Thyroid gland (tissue), 4 donors: ENCODE measurements around the gene RBBP6. TPM values are rescaled to one million over a fixed set of nuclear protein-coding genes. Genes with fewer than 3 reads are reported as not detected.
"Not testable (repeated sequence)": the region's sequence is repeated elsewhere in the genome, so short reads cannot be mapped to it uniquely, and the experiment has no call there.

Source experiments
- DNase-seq, 2 donors: peaks; one replicate each; pipeline ENCODE4 v3.0.0-alpha.2; 2019
- H3K27ac ChIP-seq, 3 donors: fragments of 200-600 bp; sonication (generic); 1 replicate in 2 of 3; 2 replicates in 1 of 3; pipeline ENCODE4 v1.5.1; 2016 to 2019; ENCODE audit warnings: mild to moderate bottlenecking in 1 of 3, moderate library complexity in 1 of 3
- H3K27me3 ChIP-seq: fragments of 200-600 bp; sonication (generic); one replicate; pipeline ENCODE4 v1.5.1; 2019
- H3K36me3 ChIP-seq, 2 donors: fragments of 200-600 bp; sonication (generic); one replicate each; pipeline ENCODE4 v1.5.1; 2016 to 2019
- H3K4me1 ChIP-seq, 2 donors: fragments of 200-600 bp; sonication (generic); one replicate each; pipeline ENCODE4 v1.5.1; 2017 to 2019
- H3K4me3 ChIP-seq, 3 donors: fragments of 200-600 bp; sonication (generic); replicated peaks in 1 of 3; 1 replicate in 2 of 3; 2 replicates in 1 of 3; pipeline ENCODE4 v1.5.1; 2016; ENCODE audit warnings: mild to moderate bottlenecking in 1 of 3
- H3K9me3 ChIP-seq: fragments of 200-600 bp; sonication (generic); one replicate; pipeline ENCODE4 v1.5.1; 2017
- POLR2A ChIP-seq, 2 donors: fragments of 450-650 bp; IDR thresholded peaks; one replicate each; pipeline ENCODE4 v1.6.1; 2017; ENCODE audit warnings: antibody characterized with exemption in 2 of 2, mild to moderate bottlenecking in 2 of 2, moderate library complexity in 1 of 2
- WGBS, 2 donors: methylation state at CpG; one replicate each; pipeline ENCODE4 v1.1.5; 2017; 5-methylcytosine and 5-hydroxymethylcytosine counted together
- intact Hi-C: fragments of 100-400 bp; cut with DNase I; formaldehyde crosslinking; loops from one replicate; pipeline ENCODE4 v1.15.1; 2023
- total RNA-seq, 4 donors: library from RNA; depleted of rRNA; stranded (reverse); fragments of >200 nt; gene quantifications; one replicate each; pipeline ENCODE4 v1.2.3, GENCODE V29; 2016
- TF ChIP-seq, protein P1 (sequence below), 6 experiments: fragments of 200-600 bp in 3 of 6; fragments of 450-650 bp in 3 of 6; sonication (generic) in 3 of 6; IDR thresholded peaks; one replicate each; pipeline ENCODE4 v1.5.1; 2016 to 2019; ENCODE audit warnings: antibody characterized with exemption in 6 of 6, mild to moderate bottlenecking in 2 of 6, inconsistent platforms in 1 of 6, moderate library complexity in 1 of 6

RBBP6 gene
- total RNA-seq, 4 donors from 2014 or later: 78.9 to 120 (median 84.5) TPM

DNA sequence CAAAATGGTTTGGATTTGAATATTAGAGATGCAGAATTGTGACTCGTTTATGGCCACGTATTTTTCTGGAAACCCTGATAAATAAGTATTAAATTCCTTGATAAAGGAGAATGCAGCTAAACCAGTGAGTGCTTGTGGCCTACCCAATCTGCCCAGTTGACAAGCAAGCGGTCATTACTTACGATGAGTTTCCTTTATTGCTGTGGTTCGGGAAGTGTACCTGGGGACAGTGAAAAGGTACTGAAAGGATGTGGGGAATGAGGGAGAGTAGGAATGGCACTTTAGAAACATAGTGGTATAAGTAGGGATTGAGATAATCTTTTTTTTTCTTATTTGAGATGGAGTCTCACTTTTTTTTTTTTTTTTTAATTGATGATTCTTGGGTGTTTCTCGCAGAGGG is 33.8 kb downstream of the RBBP6 start:
- intact Hi-C loops: no loop called here
- Histone ChIP-seq H3K9me3 (no peaks in the 10 kb centered on the region), H3K4me1 (no peaks in the 10 kb centered on the region), H3K27ac (no peak overlapping the region), H3K4me3 (no peak overlapping the region), H3K27me3 (no peaks in the 10 kb centered on the region), H3K36me3 (peaks cover 32 to 43% of the 10 kb centered on the region in 2 donors)
- WGBS, 2 donors: 96 to 97% methylated on average over 6 of the region's 6 CpGs
- TF ChIP-seq, protein P1, sequence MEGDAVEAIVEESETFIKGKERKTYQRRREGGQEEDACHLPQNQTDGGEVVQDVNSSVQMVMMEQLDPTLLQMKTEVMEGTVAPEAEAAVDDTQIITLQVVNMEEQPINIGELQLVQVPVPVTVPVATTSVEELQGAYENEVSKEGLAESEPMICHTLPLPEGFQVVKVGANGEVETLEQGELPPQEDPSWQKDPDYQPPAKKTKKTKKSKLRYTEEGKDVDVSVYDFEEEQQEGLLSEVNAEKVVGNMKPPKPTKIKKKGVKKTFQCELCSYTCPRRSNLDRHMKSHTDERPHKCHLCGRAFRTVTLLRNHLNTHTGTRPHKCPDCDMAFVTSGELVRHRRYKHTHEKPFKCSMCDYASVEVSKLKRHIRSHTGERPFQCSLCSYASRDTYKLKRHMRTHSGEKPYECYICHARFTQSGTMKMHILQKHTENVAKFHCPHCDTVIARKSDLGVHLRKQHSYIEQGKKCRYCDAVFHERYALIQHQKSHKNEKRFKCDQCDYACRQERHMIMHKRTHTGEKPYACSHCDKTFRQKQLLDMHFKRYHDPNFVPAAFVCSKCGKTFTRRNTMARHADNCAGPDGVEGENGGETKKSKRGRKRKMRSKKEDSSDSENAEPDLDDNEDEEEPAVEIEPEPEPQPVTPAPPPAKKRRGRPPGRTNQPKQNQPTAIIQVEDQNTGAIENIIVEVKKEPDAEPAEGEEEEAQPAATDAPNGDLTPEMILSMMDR (IDR thresholded peaks at IDR 0.05): no peak
- no peak for TF ChIP-seq POLR2A (IDR thresholded peaks at IDR 0.05)
- no peak for DNase-seq

DNA sequence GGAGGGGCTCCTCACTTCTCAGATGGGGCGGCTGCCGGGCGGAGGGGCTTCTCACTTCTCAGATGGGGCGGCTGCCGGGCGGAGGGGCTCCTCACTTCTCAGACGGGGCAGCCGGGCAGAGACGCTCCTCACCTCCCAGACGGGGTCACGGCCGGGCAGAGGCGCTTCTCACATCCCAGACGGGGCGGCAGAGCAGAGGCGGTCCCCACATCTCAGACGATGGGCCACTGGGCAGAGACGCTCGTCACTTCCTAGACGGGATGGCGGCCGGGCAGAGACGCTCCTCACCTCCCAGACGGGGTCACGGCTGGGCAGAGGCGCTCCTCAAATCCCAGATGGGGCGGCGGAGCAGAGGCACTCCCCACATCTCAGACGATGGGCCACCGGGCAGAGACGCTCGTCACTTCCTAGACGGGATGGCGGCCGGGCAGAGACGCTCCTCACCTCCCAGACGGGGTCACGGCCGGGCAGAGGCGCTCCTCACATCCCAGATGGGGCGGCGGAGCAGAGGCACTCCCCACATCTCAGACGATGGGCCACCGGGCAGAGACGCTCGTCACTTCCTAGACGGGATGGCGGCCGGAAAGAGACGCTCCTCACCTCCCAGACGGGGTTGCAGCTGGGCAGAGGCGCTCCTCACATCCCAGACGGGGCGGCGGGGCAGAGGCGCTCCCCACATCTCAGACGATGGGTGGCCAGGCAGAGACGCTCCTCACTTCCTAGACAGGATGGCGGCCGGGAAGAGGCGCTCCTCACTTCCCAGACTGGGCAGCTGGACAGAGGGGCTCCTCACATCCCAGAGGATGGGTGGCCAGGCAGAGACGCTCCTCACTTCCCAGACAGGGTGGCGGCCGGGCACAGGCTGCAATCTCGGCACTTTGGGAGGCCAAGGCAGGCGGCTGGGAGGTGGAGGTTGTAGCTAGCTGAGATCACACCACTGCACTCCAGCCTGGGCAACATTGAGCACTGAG is 35.4 kb downstream of the RBBP6 start:
- intact Hi-C loops: not testable (repeated sequence)

DNA sequence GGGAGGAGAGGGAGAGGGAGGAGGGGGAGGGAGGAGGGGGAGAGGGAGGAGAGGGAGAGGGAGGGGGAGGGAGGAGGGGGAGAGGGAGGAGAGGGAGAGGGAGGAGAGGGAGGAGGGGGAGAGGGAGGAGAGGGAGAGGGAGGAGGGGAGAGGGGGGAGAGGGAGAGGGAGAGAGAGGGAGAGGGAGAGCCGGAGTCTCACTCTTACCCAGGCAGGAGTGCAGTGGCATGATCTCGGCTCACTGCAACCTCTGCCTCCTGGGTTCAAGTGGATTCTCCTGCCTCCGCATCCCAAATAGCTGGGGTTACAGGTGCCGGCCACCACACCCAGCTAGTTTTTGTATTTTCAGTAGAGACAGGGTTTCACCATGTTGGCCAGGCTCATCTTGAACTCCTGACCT is 36.4 kb downstream of the RBBP6 start:
- H3K36me3 ChIP-seq: peaks cover 7 to 17% of the 10 kb centered on the region in 2 donors
- H3K4me1 ChIP-seq, DNase-seq, H3K4me3 ChIP-seq, H3K27ac ChIP-seq, intact Hi-C loops, H3K27me3 ChIP-seq, H3K9me3 ChIP-seq: not testable (repeated sequence)
- WGBS, 2 donors: 89 to 90% methylated on average over 4 of the region's 4 CpGs

More for the DNA sequence above, 35.4 kb downstream of the RBBP6 start:
- H3K4me3 ChIP-seq, H3K9me3 ChIP-seq, H3K27me3 ChIP-seq, DNase-seq, H3K4me1 ChIP-seq, H3K27ac ChIP-seq: not testable (repeated sequence)
- H3K36me3 ChIP-seq: peaks cover 16 to 26% of the 10 kb centered on the region in 2 donors
- WGBS, 2 donors: 94 to 95% methylated on average over 28 to 39 of the region's 66 CpGs

DNA sequence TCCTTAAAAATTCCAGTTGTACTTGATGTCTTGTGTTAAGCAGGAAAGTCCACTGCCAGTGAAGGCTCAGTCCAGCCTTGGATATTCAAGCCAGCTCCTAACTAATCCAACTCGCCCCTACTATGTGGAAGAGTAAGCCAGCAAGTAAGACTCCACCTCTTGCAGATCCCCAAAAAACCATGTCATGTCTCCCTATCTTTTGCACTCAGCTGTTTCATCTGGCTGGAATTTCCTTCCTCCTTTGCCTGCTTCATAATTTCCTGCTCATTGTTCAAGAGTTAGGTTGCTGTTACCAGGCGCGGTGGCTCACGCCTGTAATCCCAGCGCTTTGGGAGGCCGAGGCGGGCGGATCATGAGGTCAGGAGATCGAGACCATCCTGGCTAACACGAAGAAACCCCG is 37.8 kb downstream of the RBBP6 start:
- no peaks in the 10 kb centered on the region for H3K4me1 ChIP-seq
- no peaks in the 10 kb centered on the region for H3K9me3 ChIP-seq
- intact Hi-C loops: no loop called here
- no peak for DNase-seq
- TF ChIP-seq, protein P1 (IDR thresholded peaks at IDR 0.05): no peak
- no peak for TF ChIP-seq POLR2A (IDR thresholded peaks at IDR 0.05)
- H3K27me3 ChIP-seq: no peaks in the 10 kb centered on the region
- no peak overlapping the region for H3K27ac ChIP-seq
- no peak overlapping the region for H3K4me3 ChIP-seq
- 87 to 94% methylated on average over 11 of the region's 11 CpGs for WGBS, 2 donors
- H3K36me3 ChIP-seq: peaks cover 0 to 4% of the 10 kb centered on the region in 2 donors

DNA sequence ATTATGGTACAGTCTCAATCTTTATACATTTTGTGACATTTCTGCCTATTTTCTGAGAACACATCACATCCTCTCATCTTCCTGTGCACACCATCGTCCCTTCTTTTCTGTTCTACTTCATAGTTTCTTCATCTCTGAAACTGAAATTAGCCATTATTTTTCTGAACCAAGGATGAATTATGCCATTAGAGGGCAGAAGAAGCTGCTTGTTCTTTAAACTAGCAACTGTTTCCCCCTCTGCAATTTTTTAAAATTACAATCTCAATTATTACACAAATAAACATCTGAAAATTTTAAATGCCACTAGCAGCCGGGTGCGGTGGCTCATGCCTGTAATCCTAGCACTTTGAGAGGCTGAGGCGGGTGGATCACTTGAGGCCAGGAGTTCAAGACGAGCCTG is 41.3 kb downstream of the RBBP6 start:
- TF ChIP-seq, protein P1 (IDR thresholded peaks at IDR 0.05): peak in 1 of 6 experiments; percentile 17
- TF ChIP-seq POLR2A (IDR thresholded peaks at IDR 0.05): no peak
- Histone ChIP-seq H3K9me3 (no peaks in the 10 kb centered on the region), H3K36me3 (no peaks in the 10 kb centered on the region), H3K27me3 (no peaks in the 10 kb centered on the region), H3K4me3 (no peak overlapping the region), H3K4me1 (no peaks in the 10 kb centered on the region), H3K27ac (no peak overlapping the region)
- WGBS, 2 donors: 57 to 72% methylated on average over 5 of the region's 5 CpGs
- intact Hi-C loops: no loop called here
- no peak for DNase-seq

DNA sequence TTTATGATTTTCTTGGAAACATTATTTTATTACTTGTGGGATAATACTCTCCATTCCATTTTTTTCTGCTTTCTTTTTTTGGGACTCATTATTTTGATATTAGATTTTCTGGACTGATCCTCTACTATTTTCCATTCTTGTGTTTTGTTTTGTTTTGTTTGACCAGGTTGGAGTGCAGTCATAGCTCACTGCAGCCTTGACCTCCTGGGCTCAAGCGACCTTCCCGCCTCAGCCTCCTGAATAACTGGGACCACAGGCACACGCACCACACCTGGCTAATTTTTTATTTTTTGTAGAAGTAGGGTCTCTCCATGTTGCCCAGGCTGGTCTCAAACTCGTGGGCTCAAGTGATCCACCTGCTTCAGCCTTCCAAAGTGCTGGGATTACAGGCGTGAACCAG is 44.1 kb downstream of the RBBP6 start:
- Histone ChIP-seq H3K4me1 (no peaks in the 10 kb centered on the region), H3K36me3 (no peaks in the 10 kb centered on the region), H3K27me3 (no peaks in the 10 kb centered on the region), H3K27ac (no peak overlapping the region), H3K4me3 (no peak overlapping the region), H3K9me3 (no peaks in the 10 kb centered on the region)
- TF ChIP-seq, protein P1 (IDR thresholded peaks at IDR 0.05): no peak
- no peak for TF ChIP-seq POLR2A (IDR thresholded peaks at IDR 0.05)
- no peak for DNase-seq
- intact Hi-C loops: no loop called here
- WGBS, 2 donors: 78 to 83% methylated on average over 5 of the region's 5 CpGs
